ENCODE results near the gene EVPL.
"Not testable (repeated sequence)": the region's sequence is repeated elsewhere in the genome, so short reads cannot be mapped to it uniquely, and the experiment has no call there.

Gene EVPL

DNA sequence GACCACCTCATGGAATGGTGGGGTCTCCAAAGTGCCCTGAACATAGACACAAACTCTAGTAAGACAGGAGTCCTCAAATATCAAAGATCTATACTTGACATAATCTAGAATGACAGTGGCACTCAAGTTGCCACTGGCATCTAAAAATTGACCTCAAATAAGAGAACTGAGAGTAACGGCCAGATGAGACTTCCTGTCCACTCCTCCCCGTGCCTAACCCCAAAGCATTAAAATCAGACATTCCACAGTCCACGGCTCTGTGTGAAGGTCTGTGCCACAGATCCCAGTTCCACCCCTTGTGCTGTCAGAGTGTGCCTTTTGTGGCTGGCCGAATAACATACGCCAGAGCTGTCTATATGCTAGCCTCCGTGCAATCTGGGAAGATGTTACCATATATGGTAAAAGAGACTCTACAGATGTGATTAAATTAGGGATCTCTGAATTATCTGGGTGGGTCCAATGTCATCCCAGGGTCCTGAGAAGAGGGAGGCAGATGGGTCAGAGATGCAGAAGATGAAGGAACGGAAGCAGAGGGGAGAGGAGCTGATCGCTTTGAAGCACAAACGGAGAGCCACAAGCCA, 21.0 kb upstream of the EVPL start:
- no peak for DNase-seq (ENCODE audit: low read depth)

DNA sequence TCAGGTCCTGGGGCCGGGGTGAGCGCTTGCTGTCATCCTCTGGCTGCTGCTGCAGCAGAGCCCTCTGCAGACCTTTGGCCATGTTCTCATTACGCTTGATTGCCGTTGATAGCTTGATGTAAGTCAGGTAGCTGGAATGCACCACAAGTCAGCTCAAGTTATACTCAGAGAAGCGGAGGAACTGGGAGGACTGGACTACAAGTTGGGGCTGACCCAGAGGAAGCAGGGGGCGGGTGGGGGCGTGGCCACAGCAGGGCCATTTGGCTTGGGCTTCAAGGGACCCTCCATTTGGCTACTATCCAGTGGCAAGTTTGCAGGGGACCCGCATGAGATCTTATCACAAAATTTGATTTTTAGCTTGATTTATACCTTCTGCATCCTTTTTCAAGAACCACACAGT, 19.0 kb upstream of the EVPL start:
- DNase-seq (ENCODE audit: low read depth): no peak

DNA sequence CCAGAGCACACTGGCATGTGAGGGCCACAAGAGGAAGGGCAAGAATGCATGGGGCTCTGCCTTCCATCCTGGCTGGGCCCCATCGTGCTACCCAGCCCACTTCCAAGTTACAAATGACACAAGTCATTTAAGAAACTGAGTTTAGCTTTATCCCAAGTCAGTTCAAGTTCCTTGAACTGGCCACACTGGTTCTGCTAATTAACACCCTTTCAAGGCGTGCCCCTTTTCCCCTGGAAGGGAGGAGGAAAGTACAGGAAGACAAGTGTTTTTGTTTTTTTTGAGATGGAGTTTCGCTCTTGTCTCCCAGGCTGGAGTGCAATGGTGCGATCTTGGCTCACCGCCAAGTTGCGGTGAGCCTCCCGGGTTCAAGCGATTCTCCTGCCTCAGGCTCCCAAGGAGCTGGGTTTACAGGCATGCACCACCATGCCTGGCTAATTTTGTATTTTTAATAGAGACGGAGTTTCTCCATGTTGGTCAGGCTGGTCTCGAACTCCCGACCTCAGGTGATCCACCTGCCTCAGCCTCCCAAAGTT, 17.4 kb upstream of the EVPL start:
- not testable (repeated sequence) for DNase-seq (ENCODE audit: low read depth)

DNA sequence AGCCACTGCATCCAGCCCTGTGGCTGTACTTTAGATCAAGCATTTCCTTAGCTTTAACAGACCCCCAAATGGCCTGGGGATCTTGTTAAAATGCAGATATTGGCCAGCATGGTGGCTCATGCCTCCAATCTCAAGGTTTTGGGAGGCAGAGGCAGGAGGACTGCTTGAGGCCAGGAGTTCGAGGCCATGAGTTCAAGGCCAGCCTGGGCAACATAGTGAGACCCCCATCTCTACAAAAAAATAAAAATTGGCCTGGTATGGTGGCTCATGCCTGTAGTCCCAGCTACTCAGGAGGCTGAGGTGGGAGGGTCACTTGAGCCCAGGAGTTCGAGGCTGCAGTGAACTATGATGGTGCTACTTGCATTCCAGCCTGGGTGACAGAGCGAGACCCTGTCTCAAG, 15.8 kb upstream of the EVPL start:
- DNase-seq (ENCODE audit: low read depth): not testable (repeated sequence)

DNA sequence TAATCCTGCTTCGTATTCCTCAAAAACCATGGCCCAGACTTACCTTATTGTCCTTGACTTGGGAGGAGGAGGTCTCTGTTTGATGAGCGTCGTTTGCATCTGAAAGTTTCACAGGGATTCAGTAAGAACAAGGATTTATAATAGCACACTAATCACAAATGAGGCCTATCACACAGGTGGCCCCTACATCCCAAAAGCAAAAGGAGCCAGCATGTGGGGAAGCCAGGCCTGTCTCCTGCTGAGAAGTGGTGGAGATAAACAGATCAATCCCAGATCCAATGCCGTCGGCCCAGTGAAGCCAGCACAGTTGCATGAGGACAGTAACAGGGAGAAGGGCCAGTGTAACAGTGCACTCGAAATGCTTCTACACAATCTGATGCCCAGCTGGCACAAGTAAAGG, 13.3 kb upstream of the EVPL start:
- DNase-seq (ENCODE audit: low read depth): no peak

DNA sequence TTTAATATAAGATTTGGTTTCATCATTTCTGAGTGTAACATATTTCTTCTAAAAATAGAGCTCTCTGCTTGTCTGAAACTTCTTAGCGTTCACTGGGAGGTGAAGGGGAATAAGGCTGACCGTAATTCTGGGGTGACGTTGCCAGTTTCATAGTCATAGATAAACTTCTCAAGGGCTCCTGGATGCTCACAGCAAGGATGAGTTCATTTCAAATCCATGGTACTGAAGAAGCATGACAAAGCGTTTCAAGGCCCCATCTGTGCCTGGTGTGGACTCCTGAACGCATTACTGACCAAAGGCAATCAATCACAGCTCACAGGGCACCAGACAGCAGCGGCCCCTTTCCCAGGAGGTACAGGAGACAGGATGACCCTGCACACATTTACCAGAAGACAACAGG, 12.0 kb upstream of the EVPL start:
- no peak for DNase-seq (ENCODE audit: low read depth)

DNA sequence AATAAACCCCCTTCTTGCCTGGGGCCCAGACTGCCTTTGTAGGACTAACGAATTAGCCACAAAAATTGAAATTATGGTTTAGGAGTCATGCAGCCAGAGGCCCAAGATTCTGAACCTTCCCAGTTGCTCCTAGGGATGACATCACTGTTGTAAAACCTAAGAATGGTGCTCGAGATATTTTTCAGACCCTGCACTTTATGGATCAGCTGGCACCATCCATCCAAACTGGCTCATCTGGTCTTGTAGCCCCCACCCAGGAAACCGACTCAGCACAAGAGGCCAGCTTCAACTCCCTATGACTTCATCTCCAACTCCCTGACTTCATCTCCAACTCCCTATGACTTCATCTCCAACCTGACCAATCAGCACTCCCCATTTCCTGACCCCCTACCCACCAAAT, 10.9 kb upstream of the EVPL start:
- no peak for DNase-seq (ENCODE audit: low read depth)

DNA sequence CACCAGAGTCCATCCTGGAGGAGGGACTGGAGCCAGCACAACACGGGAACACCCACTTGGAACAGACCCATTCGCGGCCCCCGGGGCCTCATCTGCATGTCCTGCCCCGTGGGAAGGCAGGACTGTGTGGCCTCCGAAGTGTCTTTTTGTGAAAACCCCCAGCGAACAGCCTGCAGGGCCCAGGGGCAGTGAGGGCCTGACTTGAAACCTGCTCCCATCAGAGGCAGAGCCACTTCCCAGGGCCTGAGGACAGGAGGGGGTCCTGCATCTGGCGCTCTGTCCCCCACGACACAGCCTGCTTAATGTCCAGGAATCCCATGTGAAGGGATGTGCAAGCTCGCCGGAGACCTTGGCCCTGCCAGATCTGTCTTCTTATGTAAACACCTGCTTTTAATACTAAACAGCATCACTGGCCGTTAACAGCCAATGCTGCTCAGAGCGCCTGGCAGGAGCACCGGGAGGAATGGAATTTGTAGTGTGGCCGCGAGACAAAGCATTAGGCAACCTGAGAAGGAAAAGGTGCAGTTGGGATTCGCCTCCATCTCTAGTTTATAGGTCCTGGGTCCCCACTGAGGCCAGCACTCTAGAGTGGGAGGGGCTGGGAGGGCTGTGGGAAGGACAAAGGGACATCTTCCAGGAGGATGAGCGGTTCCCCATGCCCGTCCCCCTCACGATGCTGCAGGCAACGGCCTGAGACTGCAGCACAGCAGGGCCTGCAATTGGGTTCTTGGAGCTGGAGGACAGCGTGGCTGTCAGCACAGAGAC, 9.6 kb upstream of the EVPL start:
- DNase-seq (ENCODE audit: low read depth): no peak

DNA sequence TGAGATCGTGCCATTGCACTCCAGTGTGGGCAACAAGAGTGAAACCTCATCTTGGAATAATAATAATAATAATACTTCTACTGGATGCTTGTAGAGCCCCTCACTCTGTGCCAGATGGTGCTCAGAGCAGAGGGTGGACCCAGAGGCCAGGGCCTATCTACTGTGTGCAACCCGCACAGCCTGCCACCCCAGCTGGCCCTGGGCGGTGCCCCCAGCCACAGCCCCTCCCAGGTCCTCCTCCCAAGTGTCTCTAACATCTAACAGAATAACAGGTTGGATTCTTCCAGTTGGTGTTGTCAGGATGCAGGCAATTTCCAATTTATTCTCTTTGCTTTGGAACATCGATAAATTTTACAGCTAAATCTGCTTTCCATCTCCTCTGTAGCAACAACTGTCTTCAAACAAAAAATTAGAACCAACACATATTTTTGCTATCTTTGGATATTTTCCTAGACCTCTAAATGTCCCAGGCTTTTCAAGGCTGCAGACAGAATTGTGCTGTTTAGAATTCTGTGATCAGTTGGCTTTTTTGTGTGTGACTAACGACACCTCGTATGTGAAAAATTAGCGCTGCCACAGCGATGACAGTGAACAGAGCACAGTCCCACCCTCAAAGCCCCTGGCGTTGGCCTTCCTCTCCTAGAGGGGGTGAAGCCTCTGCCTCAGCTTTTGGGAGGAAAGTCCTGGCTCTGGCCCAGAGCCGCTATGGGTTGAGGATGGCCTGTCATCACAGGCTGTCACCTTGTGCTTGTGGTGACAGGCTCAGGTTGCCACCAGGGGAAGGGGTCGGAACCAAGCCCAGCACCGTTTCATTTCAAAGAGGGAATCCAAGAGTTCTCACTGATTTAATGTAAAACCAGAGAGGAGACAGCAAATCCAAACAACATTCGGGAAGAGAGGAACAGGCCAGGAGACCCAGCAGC, 7.6 kb upstream of the EVPL start:
- DNase-seq (ENCODE audit: low read depth): no peak

DNA sequence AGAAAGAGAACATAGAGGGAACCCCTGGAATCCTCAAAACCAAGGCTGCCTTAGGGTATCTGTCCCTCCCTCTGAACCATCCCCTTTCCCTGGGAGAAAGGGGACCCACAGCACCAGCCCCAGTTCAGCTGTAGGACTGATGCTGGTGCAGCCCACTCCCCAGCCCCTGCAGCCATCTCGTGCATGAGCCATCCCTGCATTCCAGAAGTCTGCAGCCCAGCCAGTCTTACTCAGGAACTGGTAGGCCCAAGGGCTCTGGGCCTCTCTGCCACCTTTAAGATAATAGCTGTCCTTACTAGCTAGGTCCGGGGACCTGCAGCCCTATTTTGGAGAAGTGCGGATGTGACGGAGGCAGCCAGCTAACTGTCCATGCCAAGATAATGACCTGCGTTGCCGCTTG, 6.0 kb upstream of the EVPL start:
- no peak for DNase-seq (ENCODE audit: low read depth)

DNA sequence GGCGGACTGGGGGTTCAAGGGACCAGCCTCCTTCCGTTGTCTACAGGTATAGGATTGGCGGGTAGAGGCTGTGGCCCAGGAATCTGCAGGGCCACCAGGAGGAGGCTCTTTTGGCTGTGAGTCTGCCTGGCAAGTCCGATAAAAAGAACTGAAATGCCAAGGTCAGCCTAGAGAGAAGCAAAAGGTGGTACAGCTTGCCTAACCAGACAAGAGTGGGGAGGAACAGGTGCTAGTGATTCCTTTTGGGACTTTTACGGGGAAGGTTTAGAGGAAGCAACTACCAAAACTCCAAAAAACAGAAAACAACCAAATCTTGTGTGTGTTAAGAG, 5.6 kb upstream of the EVPL start:
- no peak for DNase-seq (ENCODE audit: low read depth)

DNA sequence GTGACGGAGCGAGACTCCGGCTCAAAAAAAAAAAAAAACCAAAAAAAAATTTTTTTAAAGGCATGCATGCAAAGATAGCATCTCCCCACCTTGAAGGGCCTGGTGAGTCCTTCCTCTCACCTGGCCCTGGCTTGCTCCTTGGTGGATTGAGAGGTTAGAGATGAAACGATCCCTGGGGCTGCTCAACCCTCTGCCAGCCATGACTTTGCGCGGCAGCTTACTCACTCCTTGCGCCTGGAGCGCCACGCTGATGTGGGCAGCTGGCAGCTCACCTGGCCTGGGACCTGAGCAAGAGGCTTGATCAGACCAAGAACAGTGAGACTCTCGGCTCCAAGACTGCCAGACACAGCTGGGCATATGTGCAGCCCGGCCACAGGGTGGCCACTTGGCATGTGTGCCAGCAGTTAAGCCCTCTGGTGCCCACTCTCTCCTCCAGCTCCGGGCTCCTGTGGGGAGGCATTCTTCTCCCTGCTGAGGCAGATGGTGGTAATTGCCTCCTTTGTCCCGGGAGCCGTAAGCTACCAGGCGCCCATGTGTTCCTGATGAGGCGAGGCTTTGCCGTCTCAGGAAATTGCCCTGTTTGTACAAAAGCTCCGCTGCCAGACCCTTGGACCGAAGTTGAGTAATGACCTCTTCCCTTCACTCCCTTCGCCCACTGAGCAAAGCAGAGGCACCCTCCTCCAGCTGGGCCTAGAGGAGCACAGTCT, 5.1 kb upstream of the EVPL start:
- no peak for DNase-seq (ENCODE audit: low read depth)

DNA sequence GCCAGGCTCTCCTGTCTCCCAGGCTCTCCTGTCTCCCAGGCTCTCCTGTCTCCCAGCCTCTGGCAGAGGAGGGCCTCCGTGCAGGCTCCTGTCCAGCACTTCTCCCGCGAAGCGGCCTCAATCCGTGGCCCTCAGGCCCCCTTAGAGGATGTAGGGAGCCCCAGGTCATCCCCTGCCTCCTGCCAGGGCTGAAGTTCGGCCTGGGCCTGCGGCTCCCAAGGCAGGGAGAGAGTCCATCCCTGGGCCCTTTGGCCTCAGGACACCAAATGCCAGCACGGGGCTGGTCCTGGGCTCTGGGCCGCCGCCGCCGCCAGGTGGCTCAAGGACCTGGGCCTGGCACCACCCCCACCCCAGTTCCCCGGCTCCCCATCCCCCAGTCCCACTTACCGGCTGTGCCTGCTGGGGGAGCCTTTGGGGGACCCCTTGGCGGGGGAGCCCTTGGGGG, 370 bp downstream of the EVPL start:
- no peak for DNase-seq (ENCODE audit: low read depth)

DNA sequence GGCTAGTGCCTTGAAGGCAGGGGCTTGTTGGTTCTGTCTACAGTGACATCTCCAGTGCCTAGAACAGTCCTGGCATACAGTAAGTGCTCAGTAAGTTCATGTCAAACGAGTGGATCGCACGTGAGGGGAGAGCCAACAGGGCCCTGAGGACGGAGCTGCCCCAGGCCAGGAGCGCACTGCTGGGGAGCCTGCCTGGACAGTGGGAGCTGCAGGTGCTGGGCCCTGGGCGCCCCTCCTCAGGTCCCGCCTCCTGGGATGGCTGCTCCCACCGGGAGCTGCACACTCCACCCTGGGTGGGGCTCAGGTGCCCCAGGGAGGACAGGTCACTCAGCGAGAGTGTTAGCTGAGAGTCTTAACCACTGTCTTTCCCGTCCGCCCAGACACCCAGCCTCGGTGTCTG, 1.8 kb downstream of the EVPL start:
- DNase-seq (ENCODE audit: low read depth): no peak

DNA sequence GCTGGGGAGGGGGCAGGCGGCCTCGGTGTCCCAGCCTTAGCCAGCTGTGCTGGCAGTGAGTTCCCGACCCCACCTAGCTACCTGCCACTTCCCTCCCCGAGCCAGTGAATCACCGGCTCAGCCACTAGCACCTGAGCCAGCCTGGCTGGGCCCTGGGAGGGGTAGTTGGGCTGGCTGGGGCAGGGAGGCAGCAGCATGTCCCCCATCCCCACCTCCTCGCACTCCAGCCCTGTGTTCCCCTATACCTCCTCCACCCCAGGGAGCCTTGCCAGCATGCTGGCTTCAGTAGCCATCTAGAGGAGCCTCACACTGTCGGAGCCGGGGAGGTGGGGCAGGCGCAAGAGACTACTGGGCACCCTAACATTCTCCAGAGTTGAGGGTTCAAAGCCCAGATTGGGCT, 2.8 kb downstream of the EVPL start:
- no peak for DNase-seq (ENCODE audit: low read depth)

DNA sequence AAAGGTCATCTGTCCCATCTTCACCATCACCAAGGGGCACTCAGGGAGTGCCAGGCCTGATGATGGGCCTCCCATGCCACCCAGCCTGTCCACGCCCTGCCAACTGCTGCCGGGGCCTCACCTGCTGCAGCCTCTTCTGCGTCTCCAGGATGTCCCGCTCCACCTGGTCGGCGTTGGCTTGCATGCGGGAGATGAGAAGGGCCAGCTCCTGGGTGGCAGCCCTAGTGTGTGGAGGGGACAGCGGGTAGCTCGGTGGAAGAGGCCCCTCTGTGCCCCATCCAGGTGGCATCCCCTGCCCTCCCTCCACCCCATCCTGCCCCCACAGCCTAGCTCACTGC, 3.2 kb downstream of the EVPL start:
- no peak for DNase-seq (ENCODE audit: low read depth)

DNA sequence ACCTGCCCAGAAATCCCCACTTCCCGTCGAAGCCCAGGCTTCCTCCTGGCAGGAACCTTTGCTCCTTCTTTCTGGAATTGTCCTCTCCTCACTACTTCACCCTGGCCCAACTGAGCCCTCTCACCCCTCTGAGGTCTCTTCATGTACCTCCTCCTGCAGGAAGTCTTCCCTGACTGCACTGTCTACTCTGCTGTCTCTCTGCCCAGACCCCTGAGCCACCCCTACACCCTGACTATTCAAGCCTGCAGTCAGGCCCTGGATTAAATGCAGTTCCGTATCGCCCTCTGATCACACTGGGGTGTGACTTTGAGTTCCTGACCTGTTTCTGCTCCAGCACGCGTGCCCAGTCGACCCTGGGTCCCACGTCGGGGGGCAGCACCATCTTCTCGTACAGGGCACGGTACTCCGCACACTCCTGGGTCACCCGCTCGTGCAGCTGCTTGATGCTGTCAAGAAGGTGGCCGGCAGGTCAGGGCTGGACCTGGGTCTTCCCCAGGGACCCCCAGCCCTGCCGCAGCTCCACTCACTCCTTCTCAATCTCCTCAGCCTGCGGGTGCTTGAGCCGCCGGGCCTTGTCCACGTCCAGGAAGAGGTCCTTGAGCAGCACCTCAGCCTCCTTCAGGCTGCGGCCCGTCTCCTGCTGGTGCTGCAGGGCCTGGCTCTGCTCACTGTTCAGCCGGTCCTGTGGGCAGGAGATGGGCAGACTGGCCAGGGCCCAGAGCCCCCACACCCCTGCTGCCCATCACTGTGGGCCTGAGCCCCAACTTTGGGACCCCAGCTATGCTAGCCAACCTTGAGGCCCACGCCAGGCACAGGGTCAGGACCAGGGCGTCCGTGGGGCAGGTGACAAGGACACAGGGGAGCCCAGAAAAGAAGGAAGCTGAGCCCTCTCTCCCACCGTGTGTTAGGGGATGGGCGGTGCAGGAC, 3.9 kb downstream of the EVPL start:
- no peak for DNase-seq (ENCODE audit: low read depth)

DNA sequence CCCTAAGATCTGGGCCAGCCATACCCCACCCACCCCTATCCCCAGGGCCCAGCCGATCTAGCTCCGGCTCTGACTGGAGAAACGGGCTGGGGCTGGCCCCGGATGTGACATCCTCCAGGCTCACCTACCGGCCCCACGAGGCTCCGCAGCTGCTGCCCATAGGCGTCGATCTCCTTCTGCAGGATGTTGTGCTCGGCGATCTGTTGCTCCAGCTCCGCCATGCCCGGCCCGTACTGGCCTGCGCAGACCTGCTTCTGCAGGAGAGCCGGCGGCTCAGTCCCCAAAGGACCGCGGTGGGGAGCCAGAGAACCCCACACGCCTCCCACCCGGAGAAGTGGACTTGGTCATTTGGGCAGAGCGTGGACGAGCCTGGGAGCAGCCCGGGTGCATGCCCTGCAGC, 4.8 kb downstream of the EVPL start:
- DNase-seq (ENCODE audit: low read depth): no peak

DNA sequence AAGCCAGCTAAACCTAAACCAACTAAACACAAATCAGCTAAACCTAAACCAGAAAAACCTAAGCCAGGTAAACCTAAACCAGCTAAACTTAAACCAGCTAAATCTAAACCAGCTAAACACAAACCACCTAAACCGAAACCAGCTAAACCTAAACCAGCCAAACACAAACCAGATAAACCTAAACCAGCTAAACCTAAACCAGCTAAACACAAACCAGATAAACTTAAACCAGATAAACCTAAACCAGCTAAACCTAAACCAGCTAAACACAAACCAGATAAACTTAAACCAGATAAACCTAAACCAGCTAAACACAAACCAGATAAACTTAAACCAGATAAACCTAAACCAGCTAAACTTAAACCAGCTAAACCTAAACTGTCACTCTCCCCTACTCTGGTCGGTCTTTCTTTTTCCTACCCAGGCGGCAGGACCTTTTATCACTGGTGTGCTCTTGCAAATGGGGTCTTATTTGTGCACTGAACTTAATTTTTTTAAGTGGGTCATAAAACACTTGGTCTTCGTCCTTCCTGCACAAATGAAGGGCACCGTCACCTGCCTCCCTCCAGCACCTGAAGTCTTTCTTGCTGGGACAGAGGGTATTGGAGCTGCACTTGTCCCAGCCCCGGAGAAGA, 7.2 kb downstream of the EVPL start:
- no peak for DNase-seq (ENCODE audit: low read depth)

DNA sequence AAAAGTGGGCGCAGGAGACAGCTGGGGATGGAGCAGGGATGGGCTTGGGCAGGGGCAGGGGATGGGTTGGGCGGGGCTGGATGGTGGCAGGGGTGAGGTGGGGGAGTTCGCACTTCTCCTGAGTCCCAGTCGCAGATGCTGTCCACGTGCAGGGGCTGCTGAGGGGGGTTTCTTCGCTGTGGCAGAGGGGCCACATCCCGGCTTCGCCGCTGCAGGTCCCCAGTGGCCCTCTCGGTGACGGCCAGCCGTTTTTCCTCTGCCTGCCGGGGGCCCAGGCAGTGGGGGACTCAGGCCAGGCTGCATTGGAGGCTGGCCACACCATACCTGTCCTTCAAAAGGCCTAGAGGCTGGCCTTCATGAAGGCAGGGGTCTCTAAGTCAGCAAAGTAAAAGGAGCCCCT, 8.3 kb downstream of the EVPL start:
- no peak for DNase-seq (ENCODE audit: low read depth)

DNA sequence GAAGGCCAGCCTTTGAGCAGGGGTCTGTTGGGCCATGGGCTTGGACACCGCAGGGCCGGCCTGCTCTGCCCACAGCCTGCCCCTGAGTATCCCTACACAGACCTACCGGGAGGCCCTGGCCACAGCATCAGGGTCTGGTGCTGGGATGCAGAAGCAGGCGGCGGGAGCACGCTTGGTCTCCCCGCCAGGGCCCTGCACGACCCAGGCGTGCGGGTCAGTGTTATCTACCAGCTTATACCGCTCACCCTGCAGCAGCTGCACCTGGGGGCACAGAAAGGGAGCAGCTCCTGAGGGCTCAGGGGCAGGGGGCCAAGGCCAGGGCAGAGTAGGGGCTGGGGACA, 8.8 kb downstream of the EVPL start:
- DNase-seq (ENCODE audit: low read depth): no peak

Data from activated T-cell treated with anti-CD3 and anti-CD28 coated beads for 24 hours (primary cell).